AG09319 (cell line): ENCODE data around the gene GLS.

Experiments used
- DNase-seq: peaks from one replicate; pipeline ENCODE4 v3.0.0-alpha.2; 2010; ENCODE audit warnings: low read depth; ENCODE audit errors: extremely low read depth
- CTCF ChIP-seq: IDR thresholded peaks from 2 replicates; pipeline ENCODE4 v1.5.1; 2011; ENCODE audit warnings: low read depth, mild to moderate bottlenecking, inconsistent platforms, low read length, moderate library complexity

Gene GLS

GRCh38 chr2:190984595-190984994 is 104.0 kb downstream of the GLS start:
- TF ChIP-seq CTCF, result no peak
- DNase-seq, result no peak

- DNase-seq, result no peak
- no peak for TF ChIP-seq CTCF
These were observed 105.8 kb downstream of the GLS start for GRCh38 chr2:190986221-190986953.

GRCh38 chr2:190987116-190987515 is 106.5 kb downstream of the GLS start:
- no peak for TF ChIP-seq CTCF
- no peak for DNase-seq

GRCh38 chr2:190987938-190988337 is 107.3 kb downstream of the GLS start:
- no peak for TF ChIP-seq CTCF
- DNase-seq, result no peak

- TF ChIP-seq CTCF, result no peak
- DNase-seq, result no peak
These were observed 108.3 kb downstream of the GLS start for GRCh38 chr2:190988910-190989309.

- no peak for DNase-seq
These were observed 109.5 kb downstream of the GLS start for GRCh38 chr2:190990132-190990531.

GRCh38 chr2:190993292-190993643 is 112.6 kb downstream of the GLS start:
- TF ChIP-seq CTCF, result no peak
- DNase-seq, result no peak

More at GRCh38 chr2:190990132-190990531, 109.5 kb downstream of the GLS start:
- TF ChIP-seq CTCF, result no peak
